Cardiac septum (tissue), 1 donor: Measurements from ENCODE around the gene ADPRM. TPM values are rescaled to one million over a fixed set of nuclear protein-coding genes. Genes with fewer than 3 reads are reported as not detected.
"Not testable (repeated sequence)": the region's sequence is repeated elsewhere in the genome, so short reads cannot be mapped to it uniquely, and the experiment has no call there.

Experiments
- DNase-seq: peaks from one replicate; pipeline ENCODE4 v3.0.0-alpha.2; 2020; ENCODE audit warnings: low spot score
- intact Hi-C: fragments of 100-400 bp; cut with DNase I; formaldehyde crosslinking; loops from one replicate; pipeline ENCODE4 v1.14.0; 2022
- total RNA-seq: library from RNA; stranded (reverse); fragmentation: NEBNext Ultra II Directional; extraction: Animal tissue kit (Norgen Biotek cat#: 25700); gene quantifications from one replicate; pipeline ENCODE4 v1.2.1, GENCODE V29; 2021
- donor health status: DM: no; HTN: no; CAD: no.

ADPRM gene
- total RNA-seq, 1 donor from 2014 or later, result 4.4 TPM

DNA sequence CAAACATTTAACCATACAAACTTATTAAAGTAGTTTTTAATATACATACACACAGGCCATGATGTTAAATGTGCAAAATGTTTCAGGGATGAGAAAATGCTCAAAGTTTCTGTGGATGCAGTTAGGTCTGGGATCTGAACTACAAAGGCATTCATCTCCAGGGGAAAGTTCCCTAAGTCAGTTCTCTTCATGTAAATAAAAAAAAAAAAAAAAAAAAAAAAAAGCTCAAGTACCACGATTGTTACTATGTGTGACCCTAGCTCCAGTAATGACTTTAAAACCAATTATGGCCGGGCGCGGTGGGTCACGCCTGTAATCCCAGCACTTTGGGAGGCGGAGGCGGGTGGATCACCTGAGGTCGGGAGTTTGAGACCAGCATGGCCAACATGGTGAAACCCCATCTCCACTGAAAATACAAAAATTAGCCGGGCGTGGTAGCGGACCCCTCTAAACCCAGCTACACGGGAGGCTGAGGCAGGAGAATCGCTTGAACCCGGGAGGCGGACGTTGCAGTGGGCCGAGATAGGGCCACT lies 1.5 kb upstream of the ADPRM start:
- DNase-seq, intact Hi-C loops: not testable (repeated sequence)

DNA sequence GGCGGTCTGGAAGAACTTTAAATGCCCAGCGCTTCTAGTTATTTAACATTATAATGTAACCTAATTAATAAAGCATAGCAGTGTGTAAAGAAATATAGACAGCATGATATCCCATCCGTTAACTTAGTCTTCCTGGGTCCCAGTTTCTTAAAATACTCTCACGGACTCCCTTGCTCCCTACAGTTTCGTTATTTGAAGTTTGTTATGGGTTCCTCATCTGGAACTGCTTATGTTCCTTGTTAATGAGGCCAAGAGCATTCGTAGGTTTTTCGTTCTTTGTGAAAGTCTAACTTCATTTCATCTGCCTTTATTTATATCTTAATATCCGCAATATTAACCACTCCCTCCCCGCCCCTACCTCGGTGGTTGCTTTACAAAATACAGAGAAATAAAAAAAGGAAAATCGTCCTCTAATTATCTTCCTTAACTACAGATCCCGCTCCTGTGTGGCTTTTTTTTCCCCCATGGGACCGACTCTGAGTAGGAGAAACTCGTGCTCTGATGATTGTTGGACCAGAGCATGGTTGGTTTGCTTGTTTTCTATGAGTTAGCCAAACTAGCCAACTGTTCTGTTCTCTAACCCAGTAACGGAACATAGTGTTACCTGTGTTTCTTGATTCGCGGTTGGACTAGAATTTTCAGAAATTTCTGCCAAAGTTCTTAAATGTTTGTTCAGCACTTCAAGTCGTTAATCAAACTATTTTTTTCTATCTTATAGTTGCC lies 863 bp downstream of the ADPRM start:
- no peak for DNase-seq
- intact Hi-C loops, result no loop called here

DNA sequence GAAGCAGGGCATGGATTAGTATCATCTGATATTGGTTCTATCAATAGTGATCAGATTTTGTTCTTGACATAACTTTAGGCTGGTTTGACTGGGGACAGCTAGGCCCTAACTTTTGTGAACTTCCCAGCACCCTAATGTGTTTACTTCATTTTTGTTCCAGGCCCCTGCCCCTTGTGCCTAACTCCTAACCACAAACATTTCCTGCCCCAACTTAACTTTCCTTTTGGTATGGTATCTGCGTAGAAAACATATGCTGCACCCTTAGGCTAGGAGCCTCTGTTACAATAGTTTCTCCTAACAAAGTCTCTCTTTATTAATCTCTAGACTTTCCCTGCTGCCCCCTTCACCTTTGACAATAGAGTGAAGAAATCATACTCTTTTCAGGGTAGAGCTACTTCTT lies 2.5 kb downstream of the ADPRM start:
- intact Hi-C loops, result no loop called here
- no peak for DNase-seq

DNA sequence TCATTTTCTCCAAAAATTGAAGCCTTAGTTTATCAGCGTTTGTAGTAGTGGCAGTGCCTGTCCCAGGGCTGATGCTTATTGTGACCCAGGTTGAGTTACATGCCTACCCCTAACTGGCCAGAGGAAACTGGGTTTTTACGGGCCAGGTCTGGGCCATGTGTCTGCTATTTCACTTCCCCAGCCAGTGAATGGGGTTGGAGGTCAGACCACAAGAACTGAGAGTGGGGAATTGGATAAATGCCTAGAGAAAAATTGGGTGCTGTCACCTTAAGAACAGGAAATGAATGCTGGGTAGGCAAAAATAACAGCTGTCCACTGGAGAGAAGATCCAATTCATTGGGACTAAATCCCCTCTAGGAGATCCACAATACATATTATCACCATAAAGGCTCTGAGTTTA lies 5.2 kb downstream of the ADPRM start:
- DNase-seq, result no peak
- intact Hi-C loops, result no loop called here

DNA sequence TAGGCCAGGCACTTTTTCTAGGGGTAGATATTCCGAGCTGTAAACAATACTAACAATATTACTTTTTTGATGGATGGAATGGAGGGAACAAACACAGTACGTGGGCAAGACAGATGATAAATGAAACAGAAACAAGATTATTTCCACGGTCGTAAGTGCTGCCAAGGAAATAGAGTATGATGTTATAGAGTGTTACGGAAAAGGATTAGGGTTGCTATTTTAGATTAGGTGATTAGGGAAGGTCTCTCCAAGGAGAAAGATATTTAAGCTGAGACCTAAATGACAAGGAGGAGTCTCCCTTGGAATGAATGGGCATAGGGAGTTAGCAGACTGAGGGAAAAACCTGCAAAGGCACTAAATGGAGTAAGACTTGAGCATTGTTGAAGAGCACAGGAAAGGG lies 8.3 kb downstream of the ADPRM start:
- DNase-seq, result no peak
- intact Hi-C loops, result no loop called here

DNA sequence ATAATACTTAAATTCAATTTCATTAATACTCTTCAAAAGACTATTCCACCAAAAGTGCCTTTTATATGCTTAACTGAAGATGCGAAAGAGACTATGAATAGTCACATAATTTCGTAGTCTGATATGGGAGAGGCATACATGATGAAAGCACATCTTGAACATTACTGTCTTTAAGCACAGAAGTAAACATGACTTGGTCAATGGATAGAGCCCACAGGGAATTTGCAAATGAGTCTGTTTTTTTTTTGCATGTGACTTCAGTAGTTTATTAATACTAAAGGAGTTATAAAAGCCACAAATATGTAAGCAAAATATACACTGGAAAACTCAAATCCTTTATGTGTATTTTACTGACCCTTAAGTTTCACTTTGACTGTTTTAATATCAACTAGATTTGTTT lies 15.9 kb downstream of the ADPRM start:
- intact Hi-C loops, result no loop called here

DNA sequence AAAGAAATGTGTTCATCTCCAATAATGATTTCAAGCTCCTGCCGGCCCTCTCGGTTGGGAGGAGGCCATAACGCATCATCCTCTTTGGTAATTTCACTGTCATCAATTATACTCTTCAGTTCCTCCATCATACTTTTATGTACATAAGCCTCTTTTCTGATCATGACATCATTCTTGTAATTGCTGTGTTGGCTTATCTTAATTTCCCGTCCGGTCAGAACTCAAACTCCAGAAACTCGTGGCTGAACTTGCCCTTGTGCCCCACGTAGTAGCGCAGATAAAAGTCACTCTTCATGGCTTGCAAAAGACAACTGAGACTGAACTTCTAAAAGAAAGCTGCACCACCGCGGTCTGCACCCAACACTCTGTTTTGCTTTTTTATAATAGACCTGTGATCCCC lies 18.8 kb downstream of the ADPRM start:
- intact Hi-C loops, result no loop called here
- no peak for DNase-seq

More for the DNA sequence above, 15.9 kb downstream of the ADPRM start:
- DNase-seq, result no peak

DNA sequence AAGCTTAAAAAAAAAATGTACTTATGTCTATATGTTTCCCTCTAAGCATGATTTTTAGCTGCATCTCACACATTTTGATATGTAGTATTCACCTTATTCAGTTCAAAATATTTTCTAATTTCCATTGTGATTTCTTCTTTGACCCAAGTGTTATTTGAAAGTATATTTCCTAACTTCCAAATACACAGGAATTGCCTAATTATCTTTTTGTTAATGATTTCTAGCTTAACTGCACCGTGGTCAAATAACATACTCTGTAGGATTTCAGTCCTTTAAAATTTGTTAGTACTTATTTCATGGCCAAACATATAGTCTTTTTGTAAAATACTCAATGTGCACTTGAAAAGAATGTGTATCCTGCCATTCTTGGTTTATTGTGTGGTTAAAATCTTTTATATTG lies 21.2 kb downstream of the ADPRM start:
- intact Hi-C loops, result no loop called here
- no peak for DNase-seq

DNA sequence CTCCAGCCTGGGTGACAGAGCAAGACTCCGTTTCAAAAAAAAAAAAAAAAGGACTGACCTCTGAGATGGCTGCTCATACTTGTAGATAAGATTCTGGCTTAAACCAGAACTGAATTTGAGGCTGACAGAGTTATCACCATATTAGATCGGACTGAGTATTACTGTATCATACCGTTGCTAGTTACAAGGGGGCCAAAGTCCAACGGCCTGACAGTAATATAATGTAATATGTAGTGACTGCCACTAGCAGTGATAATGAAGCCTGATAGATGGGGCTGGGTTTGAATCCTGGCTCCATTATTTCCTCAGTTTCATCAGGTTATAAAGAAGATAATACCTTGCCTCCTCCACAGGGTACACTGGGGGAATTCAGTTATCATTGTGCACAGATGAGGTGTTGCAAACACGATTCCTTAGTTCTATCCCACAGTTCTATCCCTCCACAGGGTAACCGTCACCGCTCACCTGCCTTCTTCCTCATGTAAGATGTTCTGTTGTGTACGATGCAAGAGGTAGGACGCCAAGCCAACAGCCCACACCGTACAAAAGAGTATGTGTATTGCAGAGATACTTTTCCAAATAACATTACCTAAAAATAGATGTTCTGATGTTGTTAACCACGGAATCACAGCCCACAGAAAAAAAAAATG lies 27.3 kb downstream of the ADPRM start:
- intact Hi-C loops, result no loop called here

DNA sequence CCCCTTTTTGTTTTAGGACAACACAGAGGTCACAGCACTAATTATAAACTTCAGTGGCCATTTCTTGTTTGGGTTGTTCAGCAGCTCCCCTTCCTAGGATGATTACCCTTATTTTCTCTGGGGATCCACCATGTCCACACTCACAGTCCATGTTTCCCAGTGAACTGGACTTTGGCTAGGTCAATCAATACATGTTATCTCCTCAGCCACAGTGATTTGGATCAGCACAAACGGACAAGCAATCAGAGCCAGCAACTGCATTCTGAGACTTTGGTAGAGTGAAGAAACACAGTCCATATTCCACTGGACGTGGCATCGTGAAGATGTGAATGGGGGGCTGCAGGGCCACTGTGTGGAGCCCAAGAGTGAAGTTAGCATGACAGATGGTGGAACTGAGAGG lies 27.9 kb downstream of the ADPRM start:
- intact Hi-C loops, result no loop called here
- DNase-seq, result no peak

More for the DNA sequence above, 27.3 kb downstream of the ADPRM start:
- DNase-seq, result no peak

DNA sequence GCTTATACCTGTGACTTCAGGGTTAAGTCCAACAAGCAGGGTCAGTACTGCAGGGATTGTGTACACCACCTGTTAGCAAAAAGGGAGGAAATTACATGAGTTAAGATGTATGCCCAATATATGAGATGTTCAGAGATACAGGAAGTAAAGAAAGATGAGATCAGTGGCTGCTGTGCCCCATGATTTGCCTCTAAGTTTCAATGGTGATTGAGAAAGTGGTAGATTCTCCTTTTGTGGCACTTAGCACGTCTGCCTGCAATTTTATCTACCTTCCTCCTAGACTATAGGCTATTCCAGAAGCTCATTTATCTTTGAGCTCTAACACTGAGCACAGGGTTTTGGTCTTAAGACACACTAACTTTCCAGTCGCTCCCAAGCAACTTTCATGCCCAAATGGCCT lies 28.8 kb downstream of the ADPRM start:
- DNase-seq, result no peak
- intact Hi-C loops, result no loop called here

DNA sequence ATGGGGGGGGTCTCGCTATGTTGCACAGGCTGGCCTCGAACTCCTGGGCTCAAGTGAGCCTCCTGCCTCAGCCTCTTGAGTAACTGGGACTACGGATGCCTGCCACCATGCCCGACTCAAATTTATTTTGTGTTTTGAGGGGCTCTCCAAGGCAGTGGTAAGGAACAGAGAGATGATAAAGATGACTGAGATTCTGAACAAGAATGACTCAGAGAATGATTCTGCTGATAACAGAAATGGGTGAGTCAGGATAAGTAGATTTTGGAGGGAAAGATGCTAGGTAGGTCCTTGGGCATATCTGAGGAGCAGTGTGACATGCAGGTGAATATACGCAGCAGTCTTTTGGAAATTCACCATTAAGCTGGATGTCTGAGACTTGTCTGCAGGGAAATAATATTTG lies 29.8 kb downstream of the ADPRM start:
- no peak for DNase-seq
- intact Hi-C loops, result no loop called here

DNA sequence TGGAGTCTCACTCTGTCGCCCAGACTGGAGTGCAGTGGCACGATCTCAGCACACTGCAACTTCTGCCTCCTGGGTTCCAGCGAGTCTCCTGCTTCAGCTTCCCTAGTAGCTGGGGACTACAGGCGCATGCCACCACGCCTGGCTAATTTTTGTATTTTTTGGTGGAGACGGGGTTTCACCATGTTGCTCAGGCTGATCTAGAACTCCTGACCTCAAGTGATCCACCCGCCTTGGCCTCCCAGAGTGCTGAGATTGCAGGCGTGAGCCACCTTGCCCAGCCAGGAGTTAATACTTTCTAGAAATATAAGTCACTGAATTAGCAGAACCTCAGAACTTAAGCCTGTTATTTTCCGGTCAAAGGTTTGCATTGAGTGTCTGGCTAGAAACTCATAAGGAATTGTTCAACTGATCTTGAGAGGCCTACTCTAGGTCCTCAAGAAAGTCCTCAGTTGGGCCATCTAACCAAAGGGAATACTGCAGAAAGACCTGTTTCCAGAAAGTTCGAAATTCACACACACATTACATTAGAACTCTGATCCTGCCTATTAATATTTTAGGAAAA lies 31.0 kb downstream of the ADPRM start:
- intact Hi-C loops, result no loop called here
- no peak for DNase-seq

DNA sequence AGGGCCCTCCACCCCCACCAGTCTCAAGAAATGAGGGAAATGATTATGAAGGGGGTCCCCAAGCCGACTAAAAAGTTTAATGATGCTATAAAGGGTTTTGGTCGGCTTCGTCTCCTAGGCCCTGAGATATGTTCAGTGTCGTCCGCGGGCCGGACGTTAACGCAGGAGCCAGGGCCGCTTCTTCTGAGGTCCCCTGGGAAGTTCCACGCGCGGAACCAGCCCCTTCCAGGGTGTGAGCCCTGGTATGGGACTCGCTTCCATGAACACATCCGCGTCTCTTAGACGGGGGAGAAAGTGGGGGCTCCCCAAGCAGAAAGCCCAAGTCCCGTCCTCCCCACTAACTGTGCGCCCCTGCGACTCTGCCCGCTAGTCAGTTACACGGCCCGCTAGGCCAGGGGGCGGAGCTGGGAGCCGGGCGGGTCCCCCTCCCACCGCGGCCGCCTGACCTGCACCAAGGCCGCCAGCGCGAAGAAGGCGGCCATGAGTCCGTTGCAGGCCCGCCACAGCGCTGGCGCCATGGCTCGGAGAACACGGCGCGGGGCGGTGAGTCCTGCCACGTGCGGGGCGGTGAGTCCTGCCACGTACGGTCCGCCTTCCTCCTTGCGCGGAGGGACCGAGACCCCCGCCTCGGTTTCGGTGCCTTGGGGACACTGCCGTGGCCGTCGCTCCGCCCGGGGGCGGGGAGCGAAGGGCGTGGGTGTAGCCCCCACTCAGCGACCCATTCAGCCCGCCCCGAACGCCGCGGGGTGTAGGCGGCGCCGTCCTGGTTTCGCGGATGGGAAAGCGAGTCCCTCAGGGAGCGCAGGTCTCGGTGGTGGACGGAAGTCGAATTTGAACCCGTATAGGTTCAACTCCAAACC lies 32.2 kb downstream of the ADPRM start, which contains the start of gene TMEM220:
TSS of gene TMEM220 (minus strand) at position 690 of the 860 bp plus-strand sequence. CDS start at position 518, 172 bp downstream.
- DNase-seq, result peak; percentile 88
- intact Hi-C loops, result loop anchor here (1.0 kb wide), 1 partner anchor 32 kb away; the partner anchor contains the start of genes ADPRM and SCO1

DNA sequence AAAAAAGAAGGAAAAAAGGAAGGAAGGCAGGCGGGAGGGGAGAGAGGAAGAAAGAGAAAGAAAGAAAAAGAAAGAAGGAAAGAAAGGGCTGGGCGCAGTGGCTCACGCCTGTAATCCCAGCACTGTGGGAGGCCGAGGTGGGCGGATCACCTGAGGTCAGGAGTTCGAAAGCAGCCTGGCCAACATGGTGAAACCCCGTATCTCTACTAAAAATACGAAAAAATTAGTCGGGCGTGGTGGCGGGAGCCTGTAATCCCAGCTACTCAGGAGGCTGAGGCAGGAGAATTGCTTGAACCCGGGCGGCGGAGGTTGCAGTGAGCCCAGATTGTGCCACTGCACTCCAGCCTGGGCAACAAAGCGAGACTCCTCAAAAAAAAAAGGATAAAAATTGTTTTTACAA lies 32.9 kb downstream of the ADPRM start:
- DNase-seq, intact Hi-C loops: not testable (repeated sequence)

DNA sequence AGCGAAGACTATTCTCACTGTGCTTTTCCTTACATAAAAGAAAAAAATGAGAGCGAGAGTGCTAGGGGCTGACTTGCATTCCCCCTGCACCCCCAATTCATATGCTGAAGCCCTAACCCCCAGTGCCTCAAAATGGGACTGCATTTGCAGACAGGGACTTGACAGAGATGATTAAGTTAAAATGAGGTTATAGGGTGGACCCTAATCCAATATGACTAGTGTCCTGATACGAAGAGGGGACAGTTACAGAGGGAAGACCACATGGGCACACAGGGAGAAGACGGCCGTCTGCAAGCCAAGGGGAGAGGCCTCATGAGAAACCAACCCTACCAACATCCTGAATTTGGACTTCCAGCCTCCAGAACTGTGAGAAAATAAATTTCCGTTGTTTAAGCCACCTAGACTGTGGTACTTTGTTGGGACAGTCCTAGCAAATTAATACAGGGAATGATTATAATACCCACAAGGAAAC lies 34.0 kb downstream of the ADPRM start:
- DNase-seq, result no peak
- intact Hi-C loops, result no loop called here

DNA sequence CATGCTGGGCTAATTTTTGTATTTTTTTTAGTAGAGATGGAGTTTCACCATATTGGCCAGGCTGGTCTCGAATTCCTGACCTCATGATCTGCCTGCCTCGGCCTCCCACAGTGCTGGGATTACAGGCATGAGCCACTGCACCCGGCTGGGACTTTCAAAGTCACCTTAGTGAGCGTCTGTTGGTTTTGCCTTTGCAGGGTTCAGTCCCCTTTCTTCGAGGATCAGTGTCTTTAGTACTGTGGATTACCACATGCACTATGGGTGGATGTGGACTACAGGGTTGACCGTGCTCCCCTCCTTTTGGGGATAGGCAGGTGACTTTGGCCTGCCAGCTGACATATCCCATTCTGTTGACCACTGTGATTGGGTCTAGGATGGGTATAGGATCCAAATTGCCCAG lies 34.7 kb downstream of the ADPRM start:
- DNase-seq, intact Hi-C loops: not testable (repeated sequence)

DNA sequence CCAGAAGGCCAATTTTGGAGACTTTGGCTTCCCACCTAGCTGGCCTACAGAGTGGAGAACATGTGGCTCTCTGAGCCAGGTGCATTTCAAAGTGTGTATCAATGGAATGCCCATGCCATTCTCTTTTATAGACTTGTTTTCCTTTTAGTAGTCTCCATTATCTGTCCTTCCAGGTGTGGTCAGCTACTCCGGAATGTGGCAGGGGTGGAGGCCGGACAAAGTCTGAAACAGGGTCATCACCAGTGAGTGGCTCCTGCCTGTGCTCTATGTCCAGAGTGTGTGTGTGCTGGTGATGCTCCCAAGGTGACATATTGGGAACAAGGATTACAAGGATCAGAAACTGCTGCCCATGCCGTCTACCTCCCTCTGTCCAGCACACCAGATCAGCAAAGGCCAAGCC lies 36.3 kb downstream of the ADPRM start:
- intact Hi-C loops, result no loop called here
- DNase-seq, result no peak

DNA sequence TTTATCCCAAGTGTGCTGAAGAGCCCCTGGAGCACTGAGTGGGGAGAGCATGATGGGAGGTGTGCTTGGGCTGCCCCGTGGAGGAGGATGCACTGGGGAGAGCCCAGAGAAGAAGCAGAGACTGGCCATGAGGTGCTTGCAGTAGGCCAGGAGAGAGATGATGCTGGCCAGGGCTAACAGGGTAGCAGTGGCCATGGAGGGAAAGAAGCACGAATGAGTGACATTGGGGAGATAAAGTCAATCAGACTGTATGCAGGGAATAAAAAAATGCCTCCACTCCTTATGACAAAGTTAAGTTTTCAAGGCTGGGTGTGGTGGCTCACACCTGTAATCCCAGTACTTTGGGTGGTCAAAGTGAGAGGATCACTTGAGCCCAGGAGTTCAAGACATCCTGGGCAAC lies 37.9 kb downstream of the ADPRM start:
- no peak for DNase-seq
- intact Hi-C loops, result no loop called here

DNA sequence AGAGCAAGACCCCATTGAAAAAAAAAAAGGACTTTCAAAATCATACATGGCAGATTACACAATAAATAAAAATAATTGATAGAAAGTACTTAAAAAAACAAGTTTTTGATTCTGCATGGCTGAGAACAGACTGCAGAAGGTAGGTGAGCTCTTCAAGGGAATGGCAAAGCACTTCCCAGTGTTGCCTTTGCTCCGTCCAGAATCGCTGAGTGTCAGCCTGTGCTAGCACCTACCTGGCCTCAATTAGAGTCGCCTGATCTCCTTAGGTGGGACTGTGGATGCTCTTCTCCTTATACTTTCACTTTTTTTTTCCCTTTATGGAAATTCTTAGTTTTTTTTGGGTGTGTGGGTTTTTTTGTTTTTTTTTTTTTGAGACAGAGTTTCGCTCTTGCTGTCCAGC lies 38.4 kb downstream of the ADPRM start:
- no peak for DNase-seq
- intact Hi-C loops, result loop anchor here (2.0 kb wide), 1 partner anchor 109 kb away; no protein-coding TSS in a partner anchor
